NB4 (cell line): ENCODE results near the gene OBSL1.

Experiments
- CTCF ChIP-seq: IDR thresholded peaks from one replicate; pipeline ENCODE4 v1.5.1; 2012; ENCODE audit warnings: low read depth, low read length
- POLR2A ChIP-seq: IDR thresholded peaks from 2 replicates; pipeline ENCODE4 v1.6.1; 2011; ENCODE audit warnings: mild to moderate bottlenecking; ENCODE audit not compliant: insufficient read length; ENCODE audit errors: extremely low read depth

GRCh38 chr2:219540784-219541504 is 30.4 kb downstream of the OBSL1 start:
- TF ChIP-seq CTCF, result no peak
- TF ChIP-seq POLR2A, result no peak
